Lower lobe of right lung (tissue), 2 donors: ENCODE data around the gene HNF1A. TPM values are rescaled to one million over a fixed set of nuclear protein-coding genes. Genes with fewer than 3 reads are reported as not detected.

Experiments
- ATAC-seq, 2 donors: fragments of 200-7000 bp; cut with Tn5 transposase; one replicate each; pipeline ENCODE4 v1.9.1; 2020 to 2022; ENCODE audit warnings: mild to moderate bottlenecking in 2 of 2, moderate library complexity in 2 of 2
- DNase-seq: peaks from one replicate; pipeline ENCODE4 v3.0.0-alpha.2; 2020
- H3K27ac ChIP-seq: fragments of 200-600 bp; one replicate; pipeline ENCODE4 v1.8.0; 2022
- H3K27me3 ChIP-seq: fragments of 200-600 bp; one replicate; pipeline ENCODE4 v1.8.0; 2022; ENCODE audit warnings: low read depth
- H3K36me3 ChIP-seq: fragments of 200-600 bp; one replicate; pipeline ENCODE4 v1.8.0; 2022; ENCODE audit warnings: mild to moderate bottlenecking
- H3K4me1 ChIP-seq: fragments of 200-600 bp; one replicate; pipeline ENCODE4 v1.8.0; 2022
- H3K4me3 ChIP-seq: fragments of 200-600 bp; one replicate; pipeline ENCODE4 v1.8.0; 2022; ENCODE audit warnings: mild to moderate bottlenecking
- H3K9me3 ChIP-seq: fragments of 200-600 bp; one replicate; pipeline ENCODE4 v1.8.0; 2022
- intact Hi-C: fragments of 100-400 bp; cut with DNase I; formaldehyde crosslinking; loops from one replicate; pipeline ENCODE4 v1.11.0; 2022
- total RNA-seq: library from RNA; stranded (reverse); fragmentation: NEBNext Ultra II Directional; extraction: Animal tissue kit (Norgen Biotek cat#: 25700); gene quantifications from one replicate; pipeline ENCODE4 v1.2.1, GENCODE V29; 2021
- TF ChIP-seq, protein P1 (sequence below): fragments of 200-600 bp; IDR thresholded peaks from one replicate; pipeline ENCODE4 v1.8.0; 2022; ENCODE audit warnings: antibody characterized with exemption, mild to moderate bottlenecking
- donor health status: DM: no; HTN: yes; CAD: no; lungs with severe emphysema.

Gene HNF1A
- total RNA-seq, 1 donor from 2014 or later, result 0.24 TPM

DNA sequence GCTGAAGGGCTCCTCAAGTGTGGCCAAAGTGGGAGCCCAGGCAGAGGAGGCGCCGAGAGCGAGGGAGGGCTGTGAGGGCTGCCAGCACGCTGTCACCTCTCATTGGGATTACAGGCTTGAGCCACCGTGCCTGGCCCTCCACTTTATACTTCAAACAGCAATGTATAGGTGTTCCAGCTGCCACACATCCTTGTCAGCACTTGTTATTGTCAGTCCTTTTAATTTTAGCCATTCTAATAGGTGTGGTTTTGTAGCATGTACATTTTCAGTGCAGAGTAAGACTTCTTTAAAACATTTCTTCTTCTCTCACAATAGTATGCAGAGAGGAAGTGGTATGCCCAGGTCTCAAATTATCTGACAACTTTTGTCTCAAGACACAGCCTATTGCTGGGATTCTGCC, 27.5 kb upstream of the HNF1A start:
- no peak overlapping the region for H3K27ac ChIP-seq
- no peaks in the 10 kb centered on the region for H3K36me3 ChIP-seq
- TF ChIP-seq, protein P1, sequence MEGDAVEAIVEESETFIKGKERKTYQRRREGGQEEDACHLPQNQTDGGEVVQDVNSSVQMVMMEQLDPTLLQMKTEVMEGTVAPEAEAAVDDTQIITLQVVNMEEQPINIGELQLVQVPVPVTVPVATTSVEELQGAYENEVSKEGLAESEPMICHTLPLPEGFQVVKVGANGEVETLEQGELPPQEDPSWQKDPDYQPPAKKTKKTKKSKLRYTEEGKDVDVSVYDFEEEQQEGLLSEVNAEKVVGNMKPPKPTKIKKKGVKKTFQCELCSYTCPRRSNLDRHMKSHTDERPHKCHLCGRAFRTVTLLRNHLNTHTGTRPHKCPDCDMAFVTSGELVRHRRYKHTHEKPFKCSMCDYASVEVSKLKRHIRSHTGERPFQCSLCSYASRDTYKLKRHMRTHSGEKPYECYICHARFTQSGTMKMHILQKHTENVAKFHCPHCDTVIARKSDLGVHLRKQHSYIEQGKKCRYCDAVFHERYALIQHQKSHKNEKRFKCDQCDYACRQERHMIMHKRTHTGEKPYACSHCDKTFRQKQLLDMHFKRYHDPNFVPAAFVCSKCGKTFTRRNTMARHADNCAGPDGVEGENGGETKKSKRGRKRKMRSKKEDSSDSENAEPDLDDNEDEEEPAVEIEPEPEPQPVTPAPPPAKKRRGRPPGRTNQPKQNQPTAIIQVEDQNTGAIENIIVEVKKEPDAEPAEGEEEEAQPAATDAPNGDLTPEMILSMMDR, result no peak
- no peak for DNase-seq
- H3K4me3 ChIP-seq, result no peak overlapping the region
- H3K4me1 ChIP-seq, result no peaks in the 10 kb centered on the region
- ATAC-seq, result no peak
- no peaks in the 10 kb centered on the region for H3K9me3 ChIP-seq
- intact Hi-C loops, result no loop called here
- no peaks in the 10 kb centered on the region for H3K27me3 ChIP-seq

DNA sequence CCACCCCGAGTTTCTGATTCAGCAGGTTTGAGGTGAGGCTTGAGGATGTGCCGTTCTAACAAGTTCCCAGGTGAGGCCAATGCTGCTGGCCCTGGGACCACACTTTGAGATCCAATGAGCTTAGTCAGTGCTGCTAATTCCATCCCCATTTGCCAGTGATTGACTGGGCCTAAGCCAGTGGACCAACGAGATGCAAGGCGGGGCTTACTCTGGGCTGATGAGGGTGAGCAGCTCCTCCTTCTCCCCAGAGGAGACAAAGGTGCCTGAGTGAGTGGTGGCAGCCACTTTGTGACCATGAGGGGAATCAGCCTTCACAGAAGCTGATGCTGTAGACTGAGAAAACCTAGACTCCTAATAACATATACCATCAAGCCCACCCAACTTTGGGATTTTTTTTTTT, 23.1 kb upstream of the HNF1A start:
- Histone ChIP-seq H3K4me1 (no peaks in the 10 kb centered on the region), H3K36me3 (no peaks in the 10 kb centered on the region), H3K4me3 (no peak overlapping the region), H3K27me3 (no peaks in the 10 kb centered on the region), H3K9me3 (no peaks in the 10 kb centered on the region), H3K27ac (no peak overlapping the region)
- no peak for DNase-seq
- intact Hi-C loops, result no loop called here
- TF ChIP-seq, protein P1, result no peak
- ATAC-seq, result no peak

DNA sequence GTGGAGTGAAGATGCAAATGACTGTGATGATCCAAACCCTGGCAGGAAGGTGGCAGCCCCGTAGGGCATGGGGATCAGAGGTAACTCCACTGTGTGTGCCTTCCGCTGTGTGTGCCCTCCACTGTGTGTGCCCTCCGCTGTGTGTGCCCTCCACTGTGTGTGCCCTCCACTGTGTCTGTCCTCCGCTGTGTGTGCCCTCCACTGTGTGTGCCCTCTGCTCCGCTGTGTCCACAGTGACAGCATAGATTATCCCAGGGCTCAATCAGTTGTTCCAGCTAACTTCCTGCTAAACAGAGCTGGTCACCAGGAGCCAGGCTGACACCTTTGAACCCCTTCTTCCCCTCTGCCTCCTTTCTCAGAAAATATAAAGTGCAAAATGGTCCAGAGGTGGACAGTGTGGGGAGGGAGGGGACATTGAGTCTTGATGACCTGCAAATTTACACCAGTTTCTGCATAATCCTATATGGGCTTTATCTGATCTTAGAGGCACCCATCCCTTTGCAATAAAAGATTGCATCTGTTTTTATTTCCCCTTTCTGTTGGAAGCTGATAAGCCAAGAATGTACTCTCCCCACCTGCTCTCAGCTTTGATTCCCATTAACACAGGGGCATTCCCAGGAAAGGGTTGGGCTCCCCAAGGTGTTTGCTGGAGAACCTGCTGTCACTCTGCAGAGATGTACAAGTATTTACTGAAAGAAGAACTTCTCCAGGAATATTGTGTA, 21.6 kb upstream of the HNF1A start:
- H3K4me1 ChIP-seq, result no peaks in the 10 kb centered on the region
- no peaks in the 10 kb centered on the region for H3K9me3 ChIP-seq
- no peak for DNase-seq
- no peaks in the 10 kb centered on the region for H3K27me3 ChIP-seq
- H3K27ac ChIP-seq, result no peak overlapping the region
- H3K4me3 ChIP-seq, result no peak overlapping the region
- intact Hi-C loops, result no loop called here
- no peak for ATAC-seq
- no peaks in the 10 kb centered on the region for H3K36me3 ChIP-seq
- TF ChIP-seq, protein P1, result no peak

DNA sequence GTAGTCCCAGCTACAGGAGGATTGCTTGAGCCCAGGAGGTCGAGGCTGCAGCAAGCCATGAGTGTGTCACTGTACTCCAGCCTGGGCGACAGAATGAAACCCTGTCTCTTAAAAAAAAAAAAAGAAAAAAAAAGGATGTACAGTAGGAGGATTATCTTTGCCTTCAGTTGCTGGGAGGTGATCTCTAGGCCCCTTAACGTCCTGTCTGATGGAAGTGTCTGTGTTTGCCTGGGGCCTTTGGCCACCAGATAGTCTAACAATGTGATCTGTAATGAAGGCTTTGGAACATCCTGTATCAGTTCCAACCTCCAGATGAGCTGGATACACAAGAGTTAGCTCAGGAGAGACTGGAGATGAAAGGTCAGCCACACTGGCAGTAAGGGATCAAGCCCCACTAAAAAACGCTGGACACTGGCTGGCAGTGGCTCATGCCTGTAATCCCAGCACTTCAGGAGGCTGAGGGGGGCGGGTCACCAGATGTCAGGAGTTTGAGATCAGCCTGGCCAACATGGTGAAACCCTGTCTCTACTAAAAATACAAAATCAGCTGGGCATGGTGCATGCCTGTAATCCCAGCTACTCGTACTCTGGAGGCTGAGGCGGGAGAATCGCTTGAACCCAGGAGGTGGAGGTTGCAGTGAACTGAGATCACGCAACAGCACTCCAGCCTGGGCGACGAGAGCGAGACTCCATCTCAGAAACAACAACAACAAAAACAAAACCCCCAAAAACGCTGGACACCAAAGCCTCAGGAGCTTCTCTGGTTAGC, 19.0 kb upstream of the HNF1A start:
- Histone ChIP-seq H3K27ac (no peak overlapping the region), H3K36me3 (no peaks in the 10 kb centered on the region), H3K4me3 (no peak overlapping the region), H3K9me3 (no peaks in the 10 kb centered on the region), H3K4me1 (no peaks in the 10 kb centered on the region), H3K27me3 (no peaks in the 10 kb centered on the region)
- TF ChIP-seq, protein P1, result no peak
- intact Hi-C loops, result no loop called here
- ATAC-seq, result no peak
- no peak for DNase-seq

DNA sequence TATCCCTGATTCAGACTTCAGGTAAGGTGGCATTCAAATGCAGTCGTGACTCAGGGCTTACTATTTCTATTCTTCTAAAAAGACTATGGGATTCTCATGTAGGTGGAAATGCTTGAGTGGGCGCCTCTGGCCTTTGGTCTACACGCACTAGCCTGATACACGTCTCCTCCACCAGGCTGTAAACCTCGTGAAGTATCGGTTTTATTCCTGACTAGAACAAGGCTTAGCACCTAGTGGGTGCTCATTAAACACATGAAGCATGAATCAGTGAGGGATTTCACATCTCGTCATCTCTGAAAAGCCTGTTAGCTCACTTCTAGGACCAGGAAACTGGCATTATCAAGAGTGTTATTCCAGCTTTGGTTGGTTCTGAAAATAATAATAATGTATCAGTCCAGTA, 17.7 kb upstream of the HNF1A start:
- no peaks in the 10 kb centered on the region for H3K9me3 ChIP-seq
- TF ChIP-seq, protein P1, result no peak
- ATAC-seq (no peak), DNase-seq (no peak)
- H3K4me3 ChIP-seq, result no peak overlapping the region
- H3K27ac ChIP-seq, result no peak overlapping the region
- H3K27me3 ChIP-seq, result no peaks in the 10 kb centered on the region
- intact Hi-C loops, result no loop called here
- no peaks in the 10 kb centered on the region for H3K4me1 ChIP-seq
- no peaks in the 10 kb centered on the region for H3K36me3 ChIP-seq
